Lower leg skin (tissue), 4 donors: ENCODE data around the gene MYO18B. TPM values are rescaled to one million over a fixed set of nuclear protein-coding genes. Genes with fewer than 3 reads are reported as not detected.

Experiments
- DNase-seq, 2 donors: peaks; one replicate each; pipeline ENCODE4 v3.0.0-alpha.2; 2019; ENCODE audit warnings: low spot score in 2 of 2
- H3K4me3 ChIP-seq: fragments of 200-600 bp; sonication (generic); 2 replicates; pipeline ENCODE4 v1.5.1; 2017; ENCODE audit warnings: mild to moderate bottlenecking, low read depth; ENCODE audit not compliant: poor library complexity, severe bottlenecking
- CTCF ChIP-seq, 3 donors: fragments of 450-650 bp; IDR thresholded peaks; one replicate each; pipeline ENCODE4 v1.5.1; 2016; ENCODE audit warnings: antibody characterized with exemption in 3 of 3, mild to moderate bottlenecking in 3 of 3, moderate library complexity in 2 of 3
- POLR2A ChIP-seq, 2 donors: fragments of 450-650 bp; IDR thresholded peaks; one replicate each; pipeline ENCODE4 v1.6.1; 2016 to 2017; ENCODE audit warnings: antibody characterized with exemption in 2 of 2, mild to moderate bottlenecking in 1 of 2, moderate library complexity in 1 of 2
- WGBS, 2 donors: methylation state at CpG; one replicate each; pipeline ENCODE4 v1.1.5; 2018; 5-methylcytosine and 5-hydroxymethylcytosine counted together
- intact Hi-C: fragments of 100-400 bp; cut with DNase I; formaldehyde crosslinking; loops from one replicate; pipeline ENCODE4 v1.15.0; 2023; ENCODE audit warnings: low total_unique reads
- total RNA-seq, 4 donors: library from RNA; depleted of rRNA; stranded (reverse); fragments of >200 nt; gene quantifications; one replicate each; pipeline ENCODE4 v1.1.0, GENCODE V29; 2016

The MYO18B gene
- total RNA-seq, 4 donors from 2014 or later = 1.5 to 3.4 TPM; not detected in 2

- intact Hi-C loops = no loop called here
- WGBS, 2 donors = 69 to 73% methylated on average over 2 of the region's 2 CpGs
Observed at GRCh38 chr22:25782831-25783230, 40.8 kb downstream of the MYO18B start.

GRCh38 chr22:25783856-25784255 lies 41.9 kb downstream of the MYO18B start:
- intact Hi-C loops = no loop called here
- TF ChIP-seq POLR2A (IDR thresholded peaks at IDR 0.05) = no peak
- TF ChIP-seq CTCF (IDR thresholded peaks at IDR 0.05) = no peak
- DNase-seq = no peak
- WGBS, 2 donors = 73 to 80% methylated on average over 3 of the region's 3 CpGs
- H3K4me3 ChIP-seq = no peak overlapping the region

More at GRCh38 chr22:25782831-25783230, 40.8 kb downstream of the MYO18B start:
- no peak overlapping the region for H3K4me3 ChIP-seq
- DNase-seq = no peak
- TF ChIP-seq POLR2A (IDR thresholded peaks at IDR 0.05) = no peak
- TF ChIP-seq CTCF (IDR thresholded peaks at IDR 0.05) = no peak

GRCh38 chr22:25786165-25786564 lies 44.2 kb downstream of the MYO18B start:
- WGBS, 2 donors = 95 to 100% methylated on average over 1 of the region's 1 CpG
- no peak overlapping the region for H3K4me3 ChIP-seq
- no peak for DNase-seq
- TF ChIP-seq CTCF (IDR thresholded peaks at IDR 0.05) (no peak), POLR2A (IDR thresholded peaks at IDR 0.05) (no peak)
- intact Hi-C loops = no loop called here

GRCh38 chr22:25791556-25791955 lies 49.6 kb downstream of the MYO18B start:
- no peak for TF ChIP-seq CTCF (IDR thresholded peaks at IDR 0.05)
- no peak for TF ChIP-seq POLR2A (IDR thresholded peaks at IDR 0.05)
- no peak for DNase-seq
- H3K4me3 ChIP-seq = no peak overlapping the region
- WGBS, 2 donors = 16 to 18% methylated on average over 5 of the region's 5 CpGs
- intact Hi-C loops = no loop called here

GRCh38 chr22:25795478-25795877 lies 53.5 kb downstream of the MYO18B start:
- intact Hi-C loops = no loop called here
- no peak for TF ChIP-seq CTCF (IDR thresholded peaks at IDR 0.05)
- no peak for TF ChIP-seq POLR2A (IDR thresholded peaks at IDR 0.05)
- 59 to 61% methylated on average over 5 of the region's 5 CpGs for WGBS, 2 donors
- no peak overlapping the region for H3K4me3 ChIP-seq
- DNase-seq = no peak
